KG1 (cell line): ENCODE data around the gene APOBEC3G.

Experiments
- DNase-seq: peaks from one replicate; lab custom pipeline; 2025; lab: John Stamatoyannopoulos, UW

APOBEC3G gene

GRCh38 chr22:39091126-39092081 lies 14.3 kb downstream of the APOBEC3G start:
- DNase-seq, result no peak

- DNase-seq, result no peak
These were observed 15.2 kb downstream of the APOBEC3G start for GRCh38 chr22:39092111-39092862.

GRCh38 chr22:39094717-39095389 lies 17.8 kb downstream of the APOBEC3G start:
- no peak for DNase-seq

GRCh38 chr22:39095971-39096370 lies 18.9 kb downstream of the APOBEC3G start:
- no peak for DNase-seq

GRCh38 chr22:39097098-39098020 lies 20.3 kb downstream of the APOBEC3G start, which contains the start of gene APOBEC3H:
APOBEC3H (plus strand) TSS chr22:39097244; CDS start chr22:39100279, 3,035 bp downstream.
- DNase-seq, result no peak

- no peak for DNase-seq
These were observed 21.0 kb downstream of the APOBEC3G start for GRCh38 chr22:39098026-39098425.

- no peak for DNase-seq
These were observed 21.5 kb downstream of the APOBEC3G start for GRCh38 chr22:39098576-39098975.

- no peak for DNase-seq
These were observed 24.2 kb downstream of the APOBEC3G start for GRCh38 chr22:39101226-39101625.

GRCh38 chr22:39103431-39103830 lies 26.4 kb downstream of the APOBEC3G start:
- DNase-seq, result no peak

GRCh38 chr22:39106326-39106725 lies 29.3 kb downstream of the APOBEC3G start:
- DNase-seq, result no peak

GRCh38 chr22:39108487-39108886 lies 31.4 kb downstream of the APOBEC3G start:
- no peak for DNase-seq

GRCh38 chr22:39109361-39109760 lies 32.3 kb downstream of the APOBEC3G start:
- DNase-seq, result no peak

GRCh38 chr22:39110631-39111561 lies 33.8 kb downstream of the APOBEC3G start:
- DNase-seq, result no peak

- DNase-seq, result no peak
These were observed 37.0 kb downstream of the APOBEC3G start for GRCh38 chr22:39114112-39114511.

GRCh38 chr22:39115570-39115969 lies 38.5 kb downstream of the APOBEC3G start:
- DNase-seq, result no peak

- DNase-seq, result no peak
These were observed 39.0 kb downstream of the APOBEC3G start for GRCh38 chr22:39115977-39116621.

GRCh38 chr22:39117585-39118191 lies 40.6 kb downstream of the APOBEC3G start:
- no peak for DNase-seq

- no peak for DNase-seq
These were observed 43.9 kb downstream of the APOBEC3G start for GRCh38 chr22:39120983-39121382.
